Forelimb muscle (tissue), 1 donor: ENCODE data around the gene KLHL40. TPM values are rescaled to one million over a fixed set of nuclear protein-coding genes. Genes with fewer than 3 reads are reported as not detected.
"Not testable (repeated sequence)": the region's sequence is repeated elsewhere in the genome, so short reads cannot be mapped to it uniquely, and the experiment has no call there.

Experiments used
- DNase-seq: peaks from one replicate; pipeline ENCODE4 v3.0.0-alpha.2; 2013; ENCODE audit warnings: low read depth
- polyA plus RNA-seq: library from polyadenylated mRNA; unstranded; fragments of 120-200 nt; gene quantifications from one replicate; pipeline ENCODE4 v1.2.1, GENCODE V29; 2013; ENCODE audit not compliant: insufficient read length

KLHL40 gene
- polyA plus RNA-seq, 1 donor: 162 TPM

DNA sequence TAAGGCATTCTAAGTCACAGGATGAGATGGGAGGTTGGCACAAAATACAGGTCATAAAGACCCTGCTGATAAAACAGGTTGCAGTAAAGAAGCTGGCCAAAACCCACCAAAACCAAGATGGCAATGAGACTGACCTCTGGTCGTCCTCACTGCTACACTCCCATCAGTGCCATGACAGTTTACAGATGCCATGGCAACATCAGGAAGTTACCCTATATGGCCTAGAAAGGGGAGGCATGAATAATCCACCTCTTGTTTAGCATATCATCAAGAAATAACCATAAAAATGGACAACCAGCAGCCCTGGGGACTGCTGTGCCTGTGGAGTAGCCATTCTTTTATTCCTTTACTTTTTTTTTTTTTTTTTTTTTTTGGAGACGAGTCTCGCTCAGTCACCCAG lies 37.1 kb downstream of the KLHL40 start:
- not testable (repeated sequence) for DNase-seq

- no peak for DNase-seq
These were observed 37.9 kb downstream of the KLHL40 start for GRCh38 chr3:42723219-42723618.

DNA sequence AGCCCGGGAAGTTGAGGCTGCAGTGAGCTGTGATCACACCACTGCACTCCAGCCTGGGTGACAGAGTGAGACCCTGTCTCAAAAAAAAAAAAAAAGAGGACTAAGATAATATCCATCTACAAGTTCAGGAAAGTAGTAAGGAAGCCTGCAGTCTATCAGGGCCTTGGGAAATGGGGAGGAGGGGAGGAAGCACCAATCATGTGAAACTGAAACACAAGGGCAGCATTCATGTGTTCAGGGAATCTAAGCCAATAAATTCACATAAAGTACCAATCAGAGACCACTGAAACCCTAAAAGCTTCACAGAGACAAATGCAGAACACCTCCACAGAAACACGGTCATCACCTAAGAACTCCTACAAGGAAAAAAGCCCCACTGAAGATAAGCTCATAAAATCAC lies 40.1 kb downstream of the KLHL40 start:
- DNase-seq: no peak

GRCh38 chr3:42728056-42728455 lies 42.7 kb downstream of the KLHL40 start:
- no peak for DNase-seq

DNA sequence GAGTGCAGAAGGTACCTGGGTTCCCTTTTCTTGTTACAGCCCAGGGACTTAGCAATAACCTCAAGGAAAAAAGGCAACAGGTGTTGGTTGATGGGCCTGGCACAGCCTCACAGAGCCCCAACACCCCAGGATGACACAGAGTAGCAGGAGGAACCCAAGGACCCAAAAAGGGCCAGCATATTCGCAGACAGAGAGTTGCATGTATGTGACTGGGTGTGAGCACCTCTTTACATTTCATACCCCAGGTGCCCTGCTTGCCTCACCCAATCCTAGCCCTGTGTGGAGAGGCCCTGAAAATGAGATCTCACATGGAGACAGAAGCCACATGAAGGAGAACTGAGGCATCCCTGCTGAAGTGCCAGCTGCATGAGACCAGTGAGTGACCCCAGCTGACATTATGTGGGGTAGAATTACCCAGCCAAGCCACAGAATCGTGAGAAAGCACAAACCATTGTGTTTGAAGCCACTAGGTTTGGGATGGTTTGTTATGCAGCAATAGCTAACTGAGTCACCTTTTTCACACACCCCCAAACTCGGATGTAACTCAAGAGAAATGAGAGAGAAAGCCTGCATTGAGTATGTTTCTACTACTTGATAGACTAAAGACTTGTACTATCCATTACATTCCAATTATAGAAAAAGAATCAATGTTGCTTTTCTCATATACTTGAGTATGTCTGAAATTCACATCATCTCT lies 43.5 kb downstream of the KLHL40 start:
- no peak for DNase-seq

GRCh38 chr3:42729404-42730145 lies 44.2 kb downstream of the KLHL40 start:
- DNase-seq: no peak

DNA sequence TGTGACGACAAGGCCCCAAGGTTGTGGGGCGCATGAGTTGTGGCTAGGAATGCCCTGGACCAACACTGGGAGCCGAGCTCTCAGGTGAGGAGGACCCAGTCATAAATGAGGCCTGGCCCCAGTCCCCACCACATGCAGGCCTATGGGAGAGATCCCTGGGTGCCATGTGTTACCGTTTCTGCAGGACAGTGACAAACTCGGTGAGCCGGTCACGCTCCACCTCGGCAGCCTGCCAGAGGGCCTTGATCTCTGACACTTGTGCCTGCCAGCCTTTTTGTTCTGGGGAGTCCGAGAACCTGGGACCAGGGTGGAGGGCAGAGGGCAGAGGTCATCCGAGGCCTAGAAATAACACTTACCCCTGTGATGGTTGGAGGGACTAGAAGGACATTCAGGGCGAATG lies 45.0 kb downstream of the KLHL40 start:
- DNase-seq: no peak

- no peak for DNase-seq
These were observed 45.5 kb downstream of the KLHL40 start for GRCh38 chr3:42730706-42731420.

- no peak for DNase-seq
These were observed 46.3 kb downstream of the KLHL40 start for GRCh38 chr3:42731476-42732195.

DNA sequence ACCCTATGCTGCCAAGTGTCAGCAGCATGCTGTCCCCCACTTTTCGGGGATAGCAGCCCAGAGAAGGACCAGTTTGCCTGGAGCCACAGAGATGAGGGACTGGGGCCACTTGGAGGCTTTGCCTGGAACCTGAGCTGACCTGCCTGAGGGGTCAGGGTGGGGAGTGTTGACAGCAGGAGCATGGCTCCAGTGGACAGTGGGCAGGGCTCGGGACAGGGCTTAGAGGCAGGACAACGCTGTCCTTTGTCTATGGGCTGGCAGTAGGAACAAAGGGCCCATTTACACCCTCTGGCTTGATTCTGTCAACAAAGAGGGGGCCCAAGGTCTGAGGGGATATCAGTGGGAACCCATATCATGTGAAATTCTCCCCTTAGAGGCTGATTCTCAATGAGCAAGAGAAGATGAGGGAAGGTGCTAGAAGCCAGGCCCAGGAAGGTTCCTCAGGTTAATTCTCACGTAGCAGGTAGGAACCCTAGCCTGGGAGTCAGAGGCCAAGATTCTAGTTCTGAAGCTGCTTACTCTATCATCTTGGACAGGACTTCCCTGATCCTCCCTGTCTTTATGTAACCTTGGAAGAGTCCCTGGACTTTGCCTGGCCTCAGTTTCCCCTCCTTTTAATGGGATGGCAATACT lies 47.0 kb downstream of the KLHL40 start:
- no peak for DNase-seq

GRCh38 chr3:42732829-42733459 lies 47.6 kb downstream of the KLHL40 start:
- no peak for DNase-seq

- DNase-seq: no peak
These were observed 48.3 kb downstream of the KLHL40 start for GRCh38 chr3:42733501-42734262.

DNA sequence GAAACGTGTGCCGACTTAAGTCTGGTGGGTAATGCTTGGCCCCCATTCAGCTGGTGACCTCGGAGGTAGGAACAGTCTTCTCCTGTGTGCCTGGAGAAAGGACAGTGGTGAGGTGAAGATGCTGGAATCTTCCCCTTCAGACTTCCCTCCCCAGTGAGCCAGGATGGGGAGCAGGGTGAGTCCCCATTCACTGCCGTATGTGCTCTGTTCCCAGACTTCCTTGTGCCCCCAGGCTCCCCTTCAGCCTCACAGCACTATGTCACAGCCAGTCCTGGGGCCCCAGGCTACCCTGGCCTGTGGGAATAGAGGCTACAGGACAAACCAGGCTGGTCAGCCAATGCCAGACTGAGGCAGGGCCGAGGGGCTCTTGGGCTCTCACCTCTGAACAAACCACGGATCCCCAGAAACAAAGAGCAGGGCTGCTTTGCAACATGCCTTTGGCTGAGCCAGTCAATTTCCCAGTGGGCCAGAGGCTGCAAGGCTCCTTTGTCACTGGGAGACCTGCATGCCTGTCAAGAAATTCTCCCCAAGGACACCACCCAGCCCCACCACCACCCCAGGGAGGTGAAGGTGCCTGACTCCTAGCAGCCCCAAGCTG lies 49.0 kb downstream of the KLHL40 start:
- no peak for DNase-seq

DNA sequence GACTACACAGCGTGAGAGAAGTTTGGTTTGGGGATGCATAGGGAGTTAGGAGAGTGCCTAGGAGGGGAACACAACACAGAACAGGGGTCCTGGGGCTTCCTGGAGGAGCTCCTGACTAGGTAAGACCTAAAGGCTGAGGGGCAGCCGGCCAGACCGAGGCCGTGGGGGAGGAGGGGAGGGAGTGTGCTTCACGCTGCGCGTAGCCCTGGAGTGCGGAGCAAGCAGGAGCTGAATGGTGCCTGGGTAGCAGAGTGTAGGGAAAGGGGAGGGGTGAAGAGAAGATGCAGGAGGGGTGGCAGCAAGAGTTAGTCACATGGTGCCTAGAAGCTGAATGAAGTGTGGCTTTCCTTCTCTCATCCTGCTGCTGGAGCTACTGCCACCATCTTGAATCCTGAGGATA lies 49.7 kb downstream of the KLHL40 start:
- DNase-seq: no peak

GRCh38 chr3:42735615-42736014 lies 50.3 kb downstream of the KLHL40 start:
- no peak for DNase-seq

DNA sequence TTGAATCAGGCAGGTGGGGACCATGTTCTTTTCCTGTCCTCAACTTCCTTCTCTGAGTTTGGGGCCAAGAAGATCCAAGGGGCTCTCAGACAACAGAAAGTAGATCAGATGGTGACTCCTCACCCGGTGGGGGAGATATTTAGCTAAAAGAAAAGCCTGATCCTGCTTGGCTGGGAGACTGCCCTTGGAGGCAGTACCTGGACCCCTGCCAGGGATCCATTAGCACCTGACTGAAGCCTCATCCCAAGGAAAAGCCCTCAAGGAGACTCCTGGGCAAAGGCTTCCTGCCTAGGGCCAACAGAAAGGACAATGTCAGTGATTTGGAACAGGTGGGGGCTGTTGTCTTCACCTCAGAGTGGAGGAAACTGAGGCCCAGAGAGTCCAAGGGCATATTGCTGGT lies 50.7 kb downstream of the KLHL40 start:
- DNase-seq: no peak

- DNase-seq: no peak
These were observed 51.2 kb downstream of the KLHL40 start for GRCh38 chr3:42736531-42736930.

DNA sequence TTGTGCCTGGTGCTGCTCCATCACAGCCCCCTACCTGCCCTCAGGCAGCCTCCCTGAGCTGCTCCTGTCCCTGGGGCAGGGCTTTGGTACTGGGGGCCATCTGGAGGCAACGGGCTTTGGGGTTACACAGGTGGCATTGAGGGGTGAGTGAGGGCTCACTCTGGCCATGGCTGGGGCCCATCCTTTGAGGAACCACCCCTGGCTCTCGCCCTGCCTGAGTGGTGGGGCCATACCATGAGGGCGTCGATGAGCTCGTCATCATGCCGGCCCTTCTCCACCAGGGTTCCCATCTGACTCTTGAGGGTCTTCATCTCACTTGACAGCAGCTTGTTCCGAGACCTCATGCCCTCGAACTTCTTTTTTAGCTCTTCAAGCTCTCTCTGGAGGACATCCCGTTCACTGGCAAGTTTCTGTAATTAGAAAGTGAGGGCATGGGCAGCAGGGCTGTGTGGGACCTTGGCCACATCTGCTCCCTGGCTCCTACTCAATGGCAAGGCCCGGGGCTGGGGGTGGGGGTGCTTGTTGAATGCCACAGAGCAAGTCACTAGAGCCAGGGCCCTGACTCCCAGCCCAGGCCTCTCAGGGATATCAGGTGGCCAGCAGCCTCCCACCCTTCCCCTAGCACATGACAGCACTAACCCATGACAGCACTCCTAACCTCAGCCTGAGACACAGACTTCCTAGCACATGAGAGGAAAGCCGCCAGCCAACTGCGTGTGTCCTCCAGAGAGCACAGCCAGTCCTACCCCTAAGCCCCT lies 54.2 kb downstream of the KLHL40 start:
- no peak for DNase-seq

- no peak for DNase-seq
These were observed 56.5 kb downstream of the KLHL40 start for GRCh38 chr3:42741796-42742195.
